Endodermal cell (in vitro differentiated cells): ENCODE data around the gene SCN2B. TPM values are rescaled to one million over a fixed set of nuclear protein-coding genes. Genes with fewer than 3 reads are reported as not detected.

Experiments
- DNase-seq: peaks from one replicate; pipeline ENCODE4 v3.0.0-alpha.2; 2017
- H3K27ac ChIP-seq: 2 replicates; pipeline ENCODE4 v1.5.1; 2013; ENCODE audit warnings: mild to moderate bottlenecking, low read depth, low read length, moderate library complexity
- H3K27me3 ChIP-seq: 2 replicates; pipeline ENCODE4 v1.6.1; 2013; ENCODE audit warnings: mild to moderate bottlenecking, low read length, moderate library complexity; ENCODE audit not compliant: insufficient read depth, control insufficient read depth, poor library complexity, severe bottlenecking
- H3K36me3 ChIP-seq: 2 replicates; pipeline ENCODE4 v1.7.0; 2013; ENCODE audit warnings: mild to moderate bottlenecking, low read length, moderate library complexity; ENCODE audit not compliant: control insufficient read depth, insufficient read depth
- H3K4me1 ChIP-seq: one replicate; pipeline ENCODE4 v1.7.0; 2013; ENCODE audit warnings: low read length; ENCODE audit not compliant: control insufficient read depth, insufficient read depth
- H3K4me3 ChIP-seq: 2 replicates; pipeline ENCODE4 v1.5.1; 2013; ENCODE audit warnings: mild to moderate bottlenecking, low read length, moderate library complexity
- H3K9ac ChIP-seq: 2 replicates; pipeline ENCODE4 v1.6.1; 2013; ENCODE audit warnings: mild to moderate bottlenecking, low read length, moderate library complexity; ENCODE audit not compliant: poor library complexity, severe bottlenecking; ENCODE audit errors: extremely low read depth
- H3K9me3 ChIP-seq: 2 replicates; pipeline ENCODE4 v1.6.1; 2013; ENCODE audit warnings: mild to moderate bottlenecking, low read length, moderate library complexity; ENCODE audit not compliant: control insufficient read depth
- H3K27ac Mint-ChIP-seq: 2 replicates; pipeline ENCODE4 v1.8.0; 2020; ENCODE audit warnings: mixed read lengths
- H3K27me3 Mint-ChIP-seq: 2 replicates; pipeline ENCODE4 v1.8.0; 2021; ENCODE audit warnings: mild to moderate bottlenecking, mixed read lengths; ENCODE audit not compliant: insufficient read depth
- H3K36me3 Mint-ChIP-seq: 2 replicates; pipeline ENCODE4 v1.8.0; 2020; ENCODE audit warnings: low read depth, mixed read lengths
- H3K4me1 Mint-ChIP-seq: 2 replicates; pipeline ENCODE4 v1.8.0; 2020; ENCODE audit warnings: mixed read lengths
- H3K4me3 Mint-ChIP-seq: 2 replicates; pipeline ENCODE4 v1.8.0; 2020; ENCODE audit warnings: mild to moderate bottlenecking, moderate library complexity, mixed read lengths
- H3K9me3 Mint-ChIP-seq: 2 replicates; pipeline ENCODE4 v1.8.0; 2020; ENCODE audit warnings: mild to moderate bottlenecking, mixed read lengths
- WGBS, 2 experiments: methylation state at CpG; one replicate each; pipeline versions ENCODE4 v1.1.5 to v1.1.7; 2013; ENCODE audit warnings: missing lambda C conversion rate in 2 of 2, mixed read lengths in 1 of 2; ENCODE audit not compliant: insufficient coverage in 1 of 2, insufficient read length in 1 of 2; 5-methylcytosine and 5-hydroxymethylcytosine counted together
- long read RNA-seq, 4 experiments: library from polyadenylated mRNA in 2 of 4; library from RNA in 1 of 4; library from capped mRNA in 1 of 4; stranded (forward) in 3 of 4; unstranded in 1 of 4; transcript quantifications; one replicate each; pipeline ENCODE4 v2.0.0, GENCODE V29; 2020 to 2021; ENCODE audit warnings: inconsistent platforms in 1 of 4
- polyA plus RNA-seq, 2 experiments: library from polyadenylated mRNA; stranded (reverse); fragments of 50-300 nt; gene quantifications; one replicate each; pipeline ENCODE4 v1.2.3, GENCODE V29; 2013
- total RNA-seq, 2 donors: library from RNA; stranded (reverse); fragmentation: NEBNext Ultra II Directional in 1 of 2; extraction: Animal tissue kit (Norgen Biotek cat#: 25700) in 1 of 2; gene quantifications; 2 replicates in 1 of 2; 3 replicates in 1 of 2; pipeline ENCODE4 v1.2.1, GENCODE V29; 2021
- TF ChIP-seq, protein P1 (sequence below): fragments of 200-600 bp; sonication (generic); conservative IDR thresholded peaks from 2 replicates; pipeline ENCODE4 v1.5.0; 2021; ENCODE audit warnings: antibody characterized with exemption, mild to moderate bottlenecking

The SCN2B gene, protein sequence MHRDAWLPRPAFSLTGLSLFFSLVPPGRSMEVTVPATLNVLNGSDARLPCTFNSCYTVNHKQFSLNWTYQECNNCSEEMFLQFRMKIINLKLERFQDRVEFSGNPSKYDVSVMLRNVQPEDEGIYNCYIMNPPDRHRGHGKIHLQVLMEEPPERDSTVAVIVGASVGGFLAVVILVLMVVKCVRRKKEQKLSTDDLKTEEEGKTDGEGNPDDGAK
- total RNA-seq, result under 1 TPM; 0.11 to 0.20 TPM
- 0.32 TPM for polyA plus RNA-seq (2013, experiment 1 of 2)
- 0.17 TPM for polyA plus RNA-seq (2013, experiment 2 of 2)
- long read RNA-seq, experiment 1, result 0 reads
- long read RNA-seq, experiment 2, result 0 reads
- long read RNA-seq, experiment 3, result 0 reads
- long read RNA-seq, experiment 4, result 0 reads

DNA sequence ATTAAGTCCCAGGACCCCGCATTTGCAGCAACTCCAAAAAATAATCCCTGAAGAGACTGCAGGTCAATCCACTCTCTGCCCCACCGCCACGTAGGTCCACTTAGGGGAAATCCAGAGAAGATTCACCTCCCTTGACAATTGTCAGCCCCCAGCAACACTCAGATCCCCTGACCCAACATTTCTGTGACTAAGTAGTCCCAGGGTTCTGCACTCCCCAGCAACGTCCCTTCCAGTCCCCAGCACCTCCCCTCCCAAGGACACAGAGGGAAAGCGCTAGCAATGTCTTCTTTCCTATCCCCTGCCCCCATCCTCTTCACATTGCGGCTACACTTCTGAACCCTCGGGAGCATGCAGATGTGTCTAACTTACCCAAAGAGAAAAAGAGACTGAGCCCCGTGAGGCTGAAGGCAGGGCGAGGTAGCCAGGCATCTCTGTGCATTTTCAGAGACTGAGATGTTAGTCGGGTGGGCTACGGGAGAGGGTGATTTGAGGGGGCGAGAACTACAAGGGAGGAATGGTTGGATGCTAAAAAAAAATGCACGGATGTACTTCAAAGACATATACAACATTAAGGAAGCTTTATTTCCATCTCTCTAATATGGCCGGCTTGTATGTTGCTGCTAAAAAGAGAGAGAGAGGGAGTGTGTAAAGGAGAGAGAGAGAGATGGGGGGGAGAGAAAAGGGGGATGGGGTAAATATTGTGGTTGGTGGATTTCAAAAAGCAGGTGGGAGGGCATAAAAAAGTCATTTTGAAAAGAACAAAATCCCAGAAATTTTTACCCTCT is at the start of gene SCN2B:
SCN2B (minus strand) TSS at position 647 of the 785 bp plus-strand sequence; CDS start at position 439, 208 bp downstream.
- Histone ChIP-seq H3K4me3 (peak within 1 kb of the TSS; percentile 76), H3K9ac (no peak within 1 kb of the TSS), H3K9me3 (no peaks in the 10 kb centered on the region), H3K27ac (no peak within 1 kb of the TSS), H3K4me1 (peaks cover 6% of the 10 kb centered on the region), H3K27me3 (peaks cover 41% of the 10 kb centered on the region), H3K36me3 (no peaks in the 10 kb centered on the region)
- Mint-ChIP-seq H3K36me3 (no peaks in the 10 kb centered on the region), H3K27ac (no peak within 1 kb of the TSS), H3K4me3 (peak within 1 kb of the TSS; percentile 60), H3K4me1 (peaks cover 26% of the 10 kb centered on the region), H3K27me3 (peaks cover 51% of the 10 kb centered on the region), H3K9me3 (no peaks in the 10 kb centered on the region)
- 27 to 45% methylated on average over 6 to 14 of the region's 14 CpGs for WGBS, 2 experiments
- TF ChIP-seq, protein P1, sequence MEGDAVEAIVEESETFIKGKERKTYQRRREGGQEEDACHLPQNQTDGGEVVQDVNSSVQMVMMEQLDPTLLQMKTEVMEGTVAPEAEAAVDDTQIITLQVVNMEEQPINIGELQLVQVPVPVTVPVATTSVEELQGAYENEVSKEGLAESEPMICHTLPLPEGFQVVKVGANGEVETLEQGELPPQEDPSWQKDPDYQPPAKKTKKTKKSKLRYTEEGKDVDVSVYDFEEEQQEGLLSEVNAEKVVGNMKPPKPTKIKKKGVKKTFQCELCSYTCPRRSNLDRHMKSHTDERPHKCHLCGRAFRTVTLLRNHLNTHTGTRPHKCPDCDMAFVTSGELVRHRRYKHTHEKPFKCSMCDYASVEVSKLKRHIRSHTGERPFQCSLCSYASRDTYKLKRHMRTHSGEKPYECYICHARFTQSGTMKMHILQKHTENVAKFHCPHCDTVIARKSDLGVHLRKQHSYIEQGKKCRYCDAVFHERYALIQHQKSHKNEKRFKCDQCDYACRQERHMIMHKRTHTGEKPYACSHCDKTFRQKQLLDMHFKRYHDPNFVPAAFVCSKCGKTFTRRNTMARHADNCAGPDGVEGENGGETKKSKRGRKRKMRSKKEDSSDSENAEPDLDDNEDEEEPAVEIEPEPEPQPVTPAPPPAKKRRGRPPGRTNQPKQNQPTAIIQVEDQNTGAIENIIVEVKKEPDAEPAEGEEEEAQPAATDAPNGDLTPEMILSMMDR, result no peak
- DNase-seq, result no peak

DNA sequence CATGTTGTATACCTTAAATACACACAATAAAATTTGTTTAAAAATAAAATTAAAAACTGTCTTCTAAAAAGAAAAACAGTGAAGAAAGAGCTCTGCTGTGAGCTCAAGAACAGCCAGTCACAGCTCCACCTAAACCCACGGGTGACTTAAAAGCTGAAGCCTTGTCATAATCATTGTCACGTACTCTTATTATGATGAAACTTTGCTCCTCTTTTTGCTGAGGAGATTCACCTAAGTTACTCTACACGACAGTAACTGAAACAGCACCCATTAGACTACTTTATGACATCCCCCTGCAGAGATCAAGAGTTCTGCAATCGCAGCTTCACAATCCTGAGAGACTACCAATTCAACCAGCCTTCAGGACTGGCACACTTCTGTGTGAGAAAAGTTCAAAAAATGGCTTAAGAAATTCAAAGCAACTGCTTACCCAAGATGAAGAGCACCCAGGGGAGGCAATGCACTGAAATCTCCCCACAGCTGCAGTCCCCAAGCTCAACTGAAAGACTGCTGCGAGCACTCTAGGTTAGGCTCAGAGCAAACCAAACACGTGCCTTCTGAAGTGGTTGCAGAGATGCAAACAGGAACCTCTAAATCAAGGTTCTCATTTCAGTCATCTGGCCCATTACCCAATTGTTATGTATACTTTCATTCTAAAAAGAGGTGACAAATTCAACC is 48.2 kb upstream of the SCN2B start, which contains the start of gene JAML:
JAML (minus strand) TSS at position 501 of the 678 bp plus-strand sequence. CDS start 10,145 bp downstream, outside the sequence.
- no peaks in the 10 kb centered on the region for H3K9me3 Mint-ChIP-seq
- H3K4me3 Mint-ChIP-seq, result no peak within 1 kb of the TSS
- DNase-seq, result no peak
- no peak within 1 kb of the TSS for H3K27ac Mint-ChIP-seq
- no peaks in the 10 kb centered on the region for H3K27me3 ChIP-seq
- H3K36me3 Mint-ChIP-seq, result no peaks in the 10 kb centered on the region
- no peaks in the 10 kb centered on the region for H3K4me1 Mint-ChIP-seq
- H3K36me3 ChIP-seq, result no peaks in the 10 kb centered on the region
- H3K9me3 ChIP-seq, result no peaks in the 10 kb centered on the region
- H3K9ac ChIP-seq, result no peak within 1 kb of the TSS
- WGBS, 2 experiments, result 88 to 91% methylated on average over 4 to 6 of the region's 6 CpGs
- peaks cover 15% of the 10 kb centered on the region for H3K27me3 Mint-ChIP-seq
- TF ChIP-seq, protein P1, result no peak
- no peaks in the 10 kb centered on the region for H3K4me1 ChIP-seq
- no peak within 1 kb of the TSS for H3K4me3 ChIP-seq
- H3K27ac ChIP-seq, result no peak within 1 kb of the TSS

DNA sequence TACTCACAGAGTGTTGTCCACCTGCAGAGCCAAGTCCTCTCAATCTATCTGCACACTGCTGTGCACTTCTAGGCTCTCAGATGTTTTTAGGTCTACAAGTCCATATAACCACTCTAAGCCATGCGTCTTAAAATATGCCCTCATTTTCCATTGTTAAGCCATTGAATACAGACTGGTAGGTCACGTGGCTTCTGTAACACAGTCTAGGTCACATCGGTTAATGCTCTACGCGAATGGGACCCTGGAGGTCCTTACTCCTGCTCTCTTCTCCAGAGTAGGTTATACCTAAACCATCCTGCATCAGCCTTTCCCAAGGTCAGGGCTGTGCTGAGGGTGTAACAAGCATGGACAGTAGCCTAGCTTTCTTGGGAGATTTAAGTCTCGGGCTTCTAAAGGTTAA is 47.6 kb upstream of the SCN2B start:
- Histone ChIP-seq H3K36me3 (no peaks in the 10 kb centered on the region), H3K9me3 (no peaks in the 10 kb centered on the region), H3K27ac (no peak overlapping the region), H3K4me1 (no peaks in the 10 kb centered on the region), H3K4me3 (no peak overlapping the region), H3K9ac (no peak overlapping the region), H3K27me3 (no peaks in the 10 kb centered on the region)
- TF ChIP-seq, protein P1, result no peak
- no peak overlapping the region for H3K4me3 Mint-ChIP-seq
- no peak for DNase-seq
- 90 to 96% methylated on average over 5 to 6 of the region's 6 CpGs for WGBS, 2 experiments
- no peaks in the 10 kb centered on the region for H3K4me1 Mint-ChIP-seq
- no peaks in the 10 kb centered on the region for H3K36me3 Mint-ChIP-seq
- peaks cover 20% of the 10 kb centered on the region for H3K27me3 Mint-ChIP-seq
- H3K9me3 Mint-ChIP-seq, result no peaks in the 10 kb centered on the region
- no peak overlapping the region for H3K27ac Mint-ChIP-seq
